ENCODE results near the gene FRRS1L. TPM values are rescaled to one million over a fixed set of nuclear protein-coding genes. Genes with fewer than 3 reads are reported as not detected.
A peak's percentile ranks its signal among the peaks of the same experiment; 100 is the strongest.

Gene FRRS1L
- total and polyA plus RNA-seq, 2 of the 13 experiments (the other 11 are each of a cell fraction or from before 2014, with no cell fraction given) = 0.02 to 0.03 TPM

GRCh38 chr9:109082091-109082620 lies 84.9 kb downstream of the FRRS1L start (continued):
- no peak for TF ChIP-seq REST (IDR thresholded peaks at IDR 0.05; ENCODE audit: borderline replicate concordance in 1 of 2, low read depth in 1 of 2, low read length in 2 of 2)
- TF ChIP-seq MAFK (conservative IDR thresholded peaks at IDR 0.05 in 1 of 2, IDR thresholded peaks at IDR 0.05 in 1 of 2; ENCODE audit: low read length in 2 of 2) = no peak
- peak; percentile 97 for TF ChIP-seq PAXIP1 (CRISPR knock-in tag; conservative IDR thresholded peaks at IDR 0.05)
- TF ChIP-seq, protein P1, sequence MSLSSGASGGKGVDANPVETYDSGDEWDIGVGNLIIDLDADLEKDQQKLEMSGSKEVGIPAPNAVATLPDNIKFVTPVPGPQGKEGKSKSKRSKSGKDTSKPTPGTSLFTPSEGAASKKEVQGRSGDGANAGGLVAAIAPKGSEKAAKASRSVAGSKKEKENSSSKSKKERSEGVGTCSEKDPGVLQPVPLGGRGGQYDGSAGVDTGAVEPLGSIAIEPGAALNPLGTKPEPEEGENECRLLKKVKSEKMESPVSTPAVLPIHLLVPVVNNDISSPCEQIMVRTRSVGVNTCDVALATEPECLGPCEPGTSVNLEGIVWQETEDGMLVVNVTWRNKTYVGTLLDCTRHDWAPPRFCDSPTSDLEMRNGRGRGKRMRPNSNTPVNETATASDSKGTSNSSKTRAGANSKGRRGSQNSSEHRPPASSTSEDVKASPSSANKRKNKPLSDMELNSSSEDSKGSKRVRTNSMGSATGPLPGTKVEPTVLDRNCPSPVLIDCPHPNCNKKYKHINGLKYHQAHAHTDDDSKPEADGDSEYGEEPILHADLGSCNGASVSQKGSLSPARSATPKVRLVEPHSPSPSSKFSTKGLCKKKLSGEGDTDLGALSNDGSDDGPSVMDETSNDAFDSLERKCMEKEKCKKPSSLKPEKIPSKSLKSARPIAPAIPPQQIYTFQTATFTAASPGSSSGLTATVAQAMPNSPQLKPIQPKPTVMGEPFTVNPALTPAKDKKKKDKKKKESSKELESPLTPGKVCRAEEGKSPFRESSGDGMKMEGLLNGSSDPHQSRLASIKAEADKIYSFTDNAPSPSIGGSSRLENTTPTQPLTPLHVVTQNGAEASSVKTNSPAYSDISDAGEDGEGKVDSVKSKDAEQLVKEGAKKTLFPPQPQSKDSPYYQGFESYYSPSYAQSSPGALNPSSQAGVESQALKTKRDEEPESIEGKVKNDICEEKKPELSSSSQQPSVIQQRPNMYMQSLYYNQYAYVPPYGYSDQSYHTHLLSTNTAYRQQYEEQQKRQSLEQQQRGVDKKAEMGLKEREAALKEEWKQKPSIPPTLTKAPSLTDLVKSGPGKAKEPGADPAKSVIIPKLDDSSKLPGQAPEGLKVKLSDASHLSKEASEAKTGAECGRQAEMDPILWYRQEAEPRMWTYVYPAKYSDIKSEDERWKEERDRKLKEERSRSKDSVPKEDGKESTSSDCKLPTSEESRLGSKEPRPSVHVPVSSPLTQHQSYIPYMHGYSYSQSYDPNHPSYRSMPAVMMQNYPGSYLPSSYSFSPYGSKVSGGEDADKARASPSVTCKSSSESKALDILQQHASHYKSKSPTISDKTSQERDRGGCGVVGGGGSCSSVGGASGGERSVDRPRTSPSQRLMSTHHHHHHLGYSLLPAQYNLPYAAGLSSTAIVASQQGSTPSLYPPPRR (CRISPR knock-in tag; IDR thresholded peaks at IDR 0.05; ENCODE audit: borderline replicate concordance) = peak; percentile 98
- peak; percentile 99 for TF ChIP-seq NCOA2 (CRISPR knock-in tag; IDR thresholded peaks at IDR 0.05)
- no peak for TF ChIP-seq KDM5B (CRISPR knock-in tag; IDR thresholded peaks at IDR 0.05; ENCODE audit: borderline replicate concordance)
- TF ChIP-seq HMG20B (CRISPR knock-in tag; conservative IDR thresholded peaks at IDR 0.05) = peak; percentile 71
- TF ChIP-seq TCF12 (IDR thresholded peaks at IDR 0.05) = no peak
- 0 out of 2 replicates have a peak, but pooled peaks have one; percentile 59 for TF ChIP-seq TCF12 (CRISPR knock-in tag; IDR thresholded peaks at IDR 0.05)
- TF ChIP-seq, protein P2, sequence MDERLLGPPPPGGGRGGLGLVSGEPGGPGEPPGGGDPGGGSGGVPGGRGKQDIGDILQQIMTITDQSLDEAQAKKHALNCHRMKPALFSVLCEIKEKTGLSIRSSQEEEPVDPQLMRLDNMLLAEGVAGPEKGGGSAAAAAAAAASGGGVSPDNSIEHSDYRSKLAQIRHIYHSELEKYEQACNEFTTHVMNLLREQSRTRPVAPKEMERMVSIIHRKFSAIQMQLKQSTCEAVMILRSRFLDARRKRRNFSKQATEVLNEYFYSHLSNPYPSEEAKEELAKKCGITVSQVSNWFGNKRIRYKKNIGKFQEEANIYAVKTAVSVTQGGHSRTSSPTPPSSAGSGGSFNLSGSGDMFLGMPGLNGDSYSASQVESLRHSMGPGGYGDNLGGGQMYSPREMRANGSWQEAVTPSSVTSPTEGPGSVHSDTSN (CRISPR knock-in tag; IDR thresholded peaks at IDR 0.05) = peak; percentile 45; the same call in 1 of the 2 replicates
- TF ChIP-seq ASH2L (IDR thresholded peaks at IDR 0.05; ENCODE audit: insufficient read length, low read depth, low read length) = peak; percentile 81
- TF ChIP-seq, protein P3, sequence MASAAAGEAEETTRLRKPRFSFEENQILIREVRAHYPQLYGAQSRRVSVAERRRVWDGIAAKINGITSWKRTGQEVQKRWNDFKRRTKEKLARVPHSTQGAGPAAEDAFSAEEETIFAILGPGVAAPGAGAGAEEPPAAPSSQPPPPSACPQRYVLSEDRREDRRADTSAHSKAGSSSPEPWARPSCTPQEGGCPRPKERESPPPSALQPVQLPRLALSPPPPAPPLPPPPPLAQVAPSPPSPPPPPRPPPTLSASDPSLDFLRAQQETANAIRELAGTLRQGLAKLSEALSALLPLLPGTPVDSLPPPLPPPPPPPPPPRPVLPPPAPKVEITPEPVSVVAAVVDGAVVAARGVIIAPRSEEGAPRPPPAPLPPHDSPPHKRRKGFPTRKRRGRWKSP (CRISPR knock-in tag; IDR thresholded peaks at IDR 0.05) = peak; percentile 42; the same call in 1 of the 2 replicates
- peak; percentile 92 for TF ChIP-seq HDAC2 (CRISPR knock-in tag; IDR thresholded peaks at IDR 0.05)
- TF ChIP-seq ZMYM2 (CRISPR knock-in tag; IDR thresholded peaks at IDR 0.05) = no peak

Measured in HepG2 (cell line).